IPS-18c (cell line): ENCODE data around the gene MARCHF10.

Source experiments
- H3K4me3 ChIP-seq: 2 replicates; pipeline ENCODE4 v1.7.0; 2013; ENCODE audit warnings: low read depth, mild to moderate bottlenecking, low read length, moderate library complexity; ENCODE audit not compliant: insufficient read depth
- H3K9me3 ChIP-seq: one replicate; pipeline ENCODE4 v1.6.1; 2013; ENCODE audit warnings: mild to moderate bottlenecking, low read length, moderate library complexity; ENCODE audit not compliant: control insufficient read depth, insufficient read depth

Gene MARCHF10

DNA sequence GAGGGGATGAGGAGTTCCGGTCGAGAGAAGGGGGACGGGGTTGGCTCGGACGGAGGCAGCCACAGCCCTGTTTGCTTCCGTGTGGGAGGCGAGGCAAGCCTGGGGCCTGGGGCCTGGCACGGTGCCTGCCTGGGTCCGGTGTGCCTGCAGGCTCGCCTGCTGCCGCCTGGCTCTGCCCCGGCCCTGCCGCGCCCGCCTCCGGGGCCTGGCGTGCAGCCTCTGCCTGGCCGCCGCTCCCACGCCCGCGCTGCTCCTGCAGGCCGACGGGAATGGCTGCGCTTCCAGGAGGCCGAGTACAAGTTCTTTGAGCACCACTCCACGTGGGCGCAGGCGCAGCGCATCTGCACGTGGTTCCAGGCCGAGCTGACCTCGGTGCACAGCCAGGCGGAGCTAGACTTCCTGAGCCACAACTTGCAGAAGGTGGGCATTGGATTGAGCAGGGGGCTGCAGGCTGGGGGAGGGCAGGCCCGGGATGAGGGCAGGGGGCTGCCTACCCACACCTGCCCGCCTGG lies 127.5 kb downstream of the MARCHF10 start:
- Histone ChIP-seq H3K4me3 (no peak overlapping the region), H3K9me3 (no peaks in the 10 kb centered on the region)

DNA sequence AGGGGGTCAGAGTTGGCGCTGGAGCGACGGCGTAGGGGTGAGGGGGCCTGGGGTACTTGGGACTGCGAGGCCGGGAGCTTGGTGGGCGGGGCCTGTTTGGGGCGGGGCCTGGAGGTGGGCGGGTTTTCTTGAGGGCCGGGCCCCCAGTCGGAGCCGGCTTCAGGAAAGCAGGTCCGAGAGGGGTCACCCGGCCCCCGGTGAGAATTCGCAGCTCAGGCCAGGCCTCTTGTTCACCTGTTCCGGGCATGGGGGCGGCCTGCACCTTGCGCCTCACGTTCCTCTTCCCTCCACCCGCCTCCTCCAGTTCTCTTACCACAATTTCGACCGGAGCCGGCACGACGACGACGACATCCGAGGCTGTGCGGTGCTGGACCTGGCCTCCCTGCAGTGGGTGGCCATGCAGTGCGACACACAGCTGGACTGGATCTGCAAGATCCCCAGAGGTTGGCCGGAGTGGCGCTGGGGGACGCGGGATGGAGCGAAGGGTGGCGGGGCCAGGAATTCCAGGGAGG lies 128.2 kb downstream of the MARCHF10 start:
- no peak overlapping the region for H3K4me3 ChIP-seq
- no peaks in the 10 kb centered on the region for H3K9me3 ChIP-seq

DNA sequence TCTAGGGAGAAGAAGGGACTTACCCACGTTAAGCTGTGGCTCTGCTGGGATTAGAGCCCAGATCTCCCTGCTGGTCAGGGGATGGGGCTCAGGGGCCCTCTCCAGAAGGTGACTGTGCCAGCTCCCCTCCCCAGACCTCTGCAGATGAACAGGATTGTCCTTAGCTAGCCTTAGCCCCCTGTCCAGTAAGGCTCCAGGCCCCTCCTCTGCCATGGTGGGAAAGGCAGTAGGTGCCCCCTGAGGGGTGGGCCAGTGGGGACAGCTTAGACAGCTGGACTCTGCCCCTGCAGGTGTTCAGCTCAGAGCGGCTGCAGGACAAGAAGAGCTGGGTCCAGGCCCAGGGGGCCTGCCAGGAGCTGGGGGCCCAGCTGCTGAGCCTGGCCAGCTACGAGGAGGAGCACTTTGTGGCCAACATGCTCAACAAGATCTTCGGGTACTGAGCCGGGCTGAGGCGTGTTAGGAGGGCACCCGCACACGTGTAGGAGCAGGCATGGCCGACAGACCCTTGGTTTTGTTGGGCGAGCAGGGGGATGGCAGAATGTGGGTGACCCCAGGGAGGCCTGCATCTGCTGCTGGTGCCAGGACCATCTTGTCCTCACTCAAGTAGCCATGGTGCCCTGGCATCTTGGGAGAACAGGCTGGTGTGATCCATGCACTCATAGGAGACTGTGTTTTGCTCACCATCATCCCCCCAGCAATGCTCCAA lies 129.7 kb downstream of the MARCHF10 start:
- no peak overlapping the region for H3K4me3 ChIP-seq
- no peaks in the 10 kb centered on the region for H3K9me3 ChIP-seq

DNA sequence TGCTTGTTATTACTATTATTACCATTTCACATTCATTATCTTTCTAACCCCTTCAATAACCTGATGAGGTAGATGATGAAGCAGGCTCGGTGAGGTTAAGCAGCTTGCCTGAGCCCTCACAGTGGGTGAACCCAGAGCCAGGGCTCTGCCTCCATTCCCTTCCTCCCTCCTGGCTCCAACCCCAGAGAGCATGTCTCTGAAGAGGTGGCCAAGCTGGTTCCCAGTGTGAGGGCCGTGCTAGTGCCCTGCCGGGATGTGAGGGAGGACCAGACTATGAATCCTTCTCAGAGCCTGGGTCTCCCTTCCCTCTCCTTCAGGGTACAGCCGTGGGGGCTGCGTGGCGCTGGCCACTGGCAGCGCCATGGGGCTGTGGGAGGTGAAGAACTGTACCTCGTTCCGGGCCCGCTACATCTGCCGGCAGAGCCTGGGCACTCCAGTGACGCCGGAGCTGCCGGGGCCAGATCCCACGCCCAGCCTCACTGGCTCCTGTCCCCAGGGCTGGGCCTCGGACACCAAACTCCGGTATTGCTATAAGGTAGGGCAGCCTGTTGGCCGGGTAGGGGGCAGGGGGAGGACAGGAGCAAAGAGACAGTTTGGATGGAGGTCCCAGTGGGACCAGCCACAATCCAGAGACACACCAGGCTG lies 131.0 kb downstream of the MARCHF10 start:
- H3K4me3 ChIP-seq = no peak overlapping the region
- H3K9me3 ChIP-seq = no peaks in the 10 kb centered on the region

DNA sequence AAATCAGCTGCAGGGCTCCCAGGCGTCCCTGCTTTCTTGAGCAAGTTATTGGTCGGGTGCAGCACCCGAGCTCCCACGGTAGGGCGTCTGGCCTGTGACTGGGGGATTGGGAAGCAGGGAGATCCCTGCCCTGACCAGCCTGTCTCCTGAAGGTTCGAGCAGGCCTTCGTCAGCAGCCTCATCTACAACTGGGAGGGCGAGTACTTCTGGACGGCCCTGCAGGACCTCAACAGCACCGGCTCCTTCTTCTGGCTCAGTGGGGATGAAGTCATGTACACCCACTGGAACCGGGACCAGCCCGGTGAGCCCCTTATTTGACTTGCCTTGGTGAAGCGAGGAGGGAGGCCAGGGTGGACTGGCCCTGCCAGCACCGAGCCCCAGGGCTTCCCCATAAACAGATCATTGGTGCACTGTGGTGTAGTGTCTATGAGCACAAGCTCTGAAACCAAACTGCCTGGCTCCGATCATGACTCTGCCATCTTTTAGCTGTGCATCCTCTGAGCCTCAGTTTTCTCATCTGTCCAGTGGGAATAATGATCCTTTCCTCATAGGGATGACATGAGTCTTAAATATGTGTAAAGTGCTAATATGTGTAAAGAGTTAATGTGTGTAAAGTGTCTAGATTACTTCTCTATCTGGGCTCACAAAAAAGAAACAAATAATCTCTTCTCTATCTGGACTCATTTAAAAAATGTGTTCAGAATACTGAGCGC lies 131.7 kb downstream of the MARCHF10 start:
- Histone ChIP-seq H3K4me3 (no peak overlapping the region), H3K9me3 (no peaks in the 10 kb centered on the region)

DNA sequence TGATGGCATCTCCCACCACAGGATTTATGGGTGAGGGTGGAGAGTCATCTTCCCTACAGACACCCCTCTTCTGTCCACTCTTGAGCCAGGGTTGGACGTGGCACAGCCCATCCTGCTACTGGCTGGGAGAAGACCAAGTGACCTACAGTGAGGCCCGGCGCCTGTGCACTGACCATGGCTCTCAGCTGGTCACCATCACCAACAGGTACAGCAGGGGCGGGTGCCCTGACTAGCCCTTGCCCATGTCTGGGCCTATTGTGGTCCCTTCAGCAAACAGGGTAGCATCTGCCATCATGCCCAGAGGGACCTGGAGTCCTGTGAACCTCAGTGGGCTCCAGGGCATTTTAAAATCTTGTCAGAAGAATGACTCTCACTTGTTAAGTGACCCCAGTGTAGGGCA lies 132.4 kb downstream of the MARCHF10 start:
- Histone ChIP-seq H3K4me3 (no peak overlapping the region), H3K9me3 (no peaks in the 10 kb centered on the region)

DNA sequence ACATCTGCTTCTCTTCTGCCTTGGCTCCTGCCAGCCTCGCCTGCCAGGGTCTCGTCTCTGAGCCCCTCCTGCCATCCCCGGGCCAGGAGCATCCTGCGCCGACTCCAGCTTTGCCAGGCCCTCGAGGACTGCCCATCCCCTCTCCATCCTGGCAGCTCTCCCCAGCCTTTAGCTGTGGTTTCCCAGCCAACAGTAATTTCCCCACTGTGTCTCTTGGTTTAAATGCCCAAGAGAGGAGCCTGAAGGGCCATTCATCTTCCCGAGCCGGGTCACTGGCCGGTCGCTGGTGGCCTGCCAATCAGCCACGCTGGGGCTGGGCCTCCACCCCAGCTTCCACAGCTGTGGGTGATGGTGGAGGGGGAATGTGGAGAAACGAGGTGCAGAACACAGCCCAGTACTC lies 132.9 kb downstream of the MARCHF10 start:
- no peak overlapping the region for H3K4me3 ChIP-seq
- no peaks in the 10 kb centered on the region for H3K9me3 ChIP-seq

DNA sequence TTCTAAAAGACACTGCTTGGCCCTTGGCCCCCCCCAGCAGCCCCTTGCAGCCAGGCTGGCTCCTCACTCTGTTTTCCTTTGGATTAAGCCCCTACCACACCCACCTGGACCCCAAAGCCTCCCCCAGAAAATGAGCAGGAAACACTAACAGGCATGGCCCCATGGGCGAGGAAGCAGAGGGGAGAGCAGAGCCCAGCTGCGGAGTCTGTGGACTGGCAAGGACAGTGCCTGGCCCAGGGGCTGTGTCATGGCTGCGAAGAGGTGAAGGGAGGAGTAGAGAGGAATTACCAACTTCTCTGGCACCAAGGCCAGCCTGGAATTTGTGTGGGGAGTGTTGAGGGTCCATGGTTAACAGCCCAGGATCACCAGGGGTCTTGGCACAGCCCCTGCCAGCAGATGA lies 133.3 kb downstream of the MARCHF10 start:
- Histone ChIP-seq H3K9me3 (no peaks in the 10 kb centered on the region), H3K4me3 (no peak overlapping the region)

DNA sequence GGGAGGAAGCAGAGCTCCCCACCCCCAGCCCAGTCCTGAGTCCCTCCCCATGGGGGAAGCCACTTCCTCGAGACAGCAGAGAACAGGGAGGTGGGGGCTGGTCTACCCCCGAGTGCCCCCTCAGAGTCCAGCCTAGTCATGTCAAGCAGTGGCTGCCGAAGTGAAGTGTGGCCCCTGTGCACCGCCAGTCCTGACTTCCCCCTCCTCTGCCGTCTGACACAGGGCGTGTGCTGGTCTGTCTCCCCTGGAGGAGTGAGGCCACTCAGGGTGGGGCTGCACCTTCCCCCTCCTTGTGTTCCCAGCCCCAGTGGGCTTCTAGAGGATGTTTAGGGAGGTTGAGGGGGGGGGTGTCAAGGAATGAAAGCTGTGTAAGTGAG lies 133.8 kb downstream of the MARCHF10 start:
- Histone ChIP-seq H3K9me3 (no peaks in the 10 kb centered on the region), H3K4me3 (no peak overlapping the region)

DNA sequence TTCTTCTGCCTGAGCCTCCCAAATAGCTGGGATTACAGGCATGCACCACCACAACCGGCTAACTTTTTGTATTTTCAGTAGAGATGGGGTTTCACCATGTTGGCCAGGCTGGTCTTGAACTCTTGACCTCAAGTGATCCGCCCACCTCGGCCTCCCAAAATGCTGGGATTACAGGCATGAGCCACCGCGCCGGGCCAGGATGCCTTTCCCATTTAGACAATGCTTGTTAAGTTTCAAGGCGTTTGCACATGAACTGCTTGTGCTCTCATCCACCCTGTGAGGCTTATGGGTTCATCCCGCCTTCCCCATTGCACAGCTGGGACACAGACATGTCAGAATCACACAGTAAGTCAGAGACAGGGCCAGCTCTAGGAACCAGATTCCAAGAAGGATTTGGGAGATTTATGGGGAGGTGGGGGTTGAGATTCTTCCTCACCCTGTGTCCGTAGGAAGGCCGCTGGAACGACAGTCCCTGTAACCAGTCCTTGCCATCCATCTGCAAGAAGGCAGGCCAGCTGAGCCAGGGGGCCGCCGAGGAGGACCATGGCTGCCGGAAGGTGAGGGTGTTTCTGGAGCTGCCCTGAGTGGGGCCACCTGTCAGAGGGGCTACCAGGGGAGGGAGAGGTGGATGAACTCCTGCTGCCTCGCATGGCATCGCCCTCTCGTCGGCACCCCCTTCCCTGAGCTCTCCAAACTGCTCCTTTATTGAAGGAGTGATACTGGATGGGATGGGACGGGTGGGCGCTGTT lies 134.3 kb downstream of the MARCHF10 start:
- no peak overlapping the region for H3K4me3 ChIP-seq
- no peaks in the 10 kb centered on the region for H3K9me3 ChIP-seq

DNA sequence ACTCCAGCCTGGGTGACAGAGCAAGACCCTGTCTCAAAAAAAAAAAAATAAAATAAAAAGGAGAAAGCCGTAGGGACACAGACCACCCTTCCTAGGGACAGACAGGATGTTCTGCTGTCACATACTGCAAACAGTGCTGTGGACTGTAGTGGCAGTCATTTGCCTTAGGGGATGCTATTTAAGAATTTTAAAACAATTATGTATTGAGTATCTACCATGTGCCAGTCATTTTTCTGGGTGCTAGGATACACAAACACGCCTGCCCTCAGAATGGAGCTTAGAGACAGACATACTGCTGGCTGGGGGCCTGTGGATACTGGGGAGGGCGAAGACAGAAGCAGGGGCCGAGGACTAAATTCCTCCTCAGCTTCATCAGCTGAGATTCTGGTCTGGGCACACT lies 135.2 kb downstream of the MARCHF10 start:
- H3K9me3 ChIP-seq = no peaks in the 10 kb centered on the region
- no peak overlapping the region for H3K4me3 ChIP-seq

DNA sequence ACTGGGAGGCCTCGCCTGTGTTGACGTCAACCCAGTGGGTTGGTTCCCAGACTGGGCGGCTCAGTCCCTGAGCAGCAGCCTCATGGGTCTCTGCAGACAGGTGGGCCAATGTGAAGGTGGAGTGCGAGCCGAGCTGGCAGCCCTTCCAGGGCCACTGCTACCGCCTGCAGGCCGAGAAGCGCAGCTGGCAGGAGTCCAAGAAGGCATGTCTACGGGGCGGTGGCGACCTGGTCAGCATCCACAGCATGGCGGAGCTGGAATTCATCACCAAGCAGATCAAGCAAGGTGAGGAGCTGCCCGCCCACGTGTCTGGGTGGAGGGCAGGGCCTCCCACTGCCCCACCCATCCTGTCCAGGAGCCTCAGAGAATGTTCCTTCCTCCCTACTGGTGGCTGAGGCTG lies 136.6 kb downstream of the MARCHF10 start:
- Histone ChIP-seq H3K9me3 (no peaks in the 10 kb centered on the region), H3K4me3 (no peak overlapping the region)

DNA sequence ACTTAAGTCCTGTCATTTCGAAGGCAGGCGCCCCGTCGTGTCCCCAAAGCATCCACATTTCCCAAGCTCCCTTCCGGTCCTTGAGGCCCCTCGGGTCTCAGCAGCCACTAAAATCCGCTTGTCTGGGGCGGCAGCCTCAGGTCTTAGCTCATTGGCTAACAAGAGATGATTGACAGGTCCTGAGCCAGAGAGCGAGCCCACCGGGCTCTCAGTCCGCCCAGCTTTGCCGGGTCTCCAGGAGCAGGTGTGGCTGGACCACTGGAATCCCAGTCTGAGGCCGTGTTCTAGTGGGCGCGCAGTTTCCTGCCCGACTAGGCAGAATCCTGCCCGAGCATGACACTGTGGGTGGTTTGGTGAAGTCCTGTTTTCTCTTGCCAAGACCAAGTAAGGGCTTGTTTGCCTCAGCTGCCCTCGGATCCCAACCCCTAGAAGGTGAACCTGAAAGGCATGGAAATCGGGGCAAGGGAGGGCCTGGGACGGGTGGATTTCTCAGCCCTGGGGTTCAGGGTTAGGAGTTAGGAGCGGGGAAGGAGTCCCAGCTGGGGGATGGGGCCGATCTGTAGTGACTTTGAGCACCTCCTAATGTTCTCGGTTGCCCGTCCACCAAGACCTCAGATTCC lies 137.8 kb downstream of the MARCHF10 start:
- no peak overlapping the region for H3K4me3 ChIP-seq
- H3K9me3 ChIP-seq = no peaks in the 10 kb centered on the region

DNA sequence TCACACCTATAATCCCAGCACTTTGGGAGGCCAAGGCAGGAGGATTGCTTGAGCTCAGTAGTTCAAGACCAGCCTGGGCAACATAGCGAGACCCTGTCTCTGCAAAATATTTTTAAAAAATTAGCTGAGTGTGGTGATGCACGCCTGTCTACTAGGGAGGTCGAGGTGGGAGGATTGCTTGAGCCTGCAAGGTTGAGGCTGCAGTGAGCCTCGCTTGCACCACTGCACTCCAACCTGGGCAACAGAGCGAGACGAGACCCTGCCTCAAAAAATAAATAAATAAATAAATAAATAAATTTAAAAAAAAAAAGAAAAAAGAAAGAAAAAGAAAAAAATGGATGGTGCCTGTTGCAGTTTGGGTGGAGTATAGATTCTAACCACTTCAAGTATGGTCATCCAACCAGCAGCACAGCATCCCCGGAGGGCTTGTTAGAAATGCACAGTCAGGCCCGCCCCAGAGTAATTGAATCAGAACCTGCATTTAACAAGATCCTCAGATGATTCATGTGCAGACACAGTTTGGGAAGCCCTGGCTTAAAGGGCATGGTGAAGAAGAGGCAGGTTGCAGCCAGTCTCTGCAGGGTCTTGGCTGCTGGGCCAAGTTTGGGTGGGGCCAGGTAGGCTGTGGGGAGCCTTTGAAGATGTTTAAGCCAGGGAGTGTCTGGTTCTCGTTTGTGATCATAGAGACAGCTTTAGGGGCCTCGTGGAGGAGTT lies 139.9 kb downstream of the MARCHF10 start:
- no peaks in the 10 kb centered on the region for H3K9me3 ChIP-seq
- H3K4me3 ChIP-seq = no peak overlapping the region

DNA sequence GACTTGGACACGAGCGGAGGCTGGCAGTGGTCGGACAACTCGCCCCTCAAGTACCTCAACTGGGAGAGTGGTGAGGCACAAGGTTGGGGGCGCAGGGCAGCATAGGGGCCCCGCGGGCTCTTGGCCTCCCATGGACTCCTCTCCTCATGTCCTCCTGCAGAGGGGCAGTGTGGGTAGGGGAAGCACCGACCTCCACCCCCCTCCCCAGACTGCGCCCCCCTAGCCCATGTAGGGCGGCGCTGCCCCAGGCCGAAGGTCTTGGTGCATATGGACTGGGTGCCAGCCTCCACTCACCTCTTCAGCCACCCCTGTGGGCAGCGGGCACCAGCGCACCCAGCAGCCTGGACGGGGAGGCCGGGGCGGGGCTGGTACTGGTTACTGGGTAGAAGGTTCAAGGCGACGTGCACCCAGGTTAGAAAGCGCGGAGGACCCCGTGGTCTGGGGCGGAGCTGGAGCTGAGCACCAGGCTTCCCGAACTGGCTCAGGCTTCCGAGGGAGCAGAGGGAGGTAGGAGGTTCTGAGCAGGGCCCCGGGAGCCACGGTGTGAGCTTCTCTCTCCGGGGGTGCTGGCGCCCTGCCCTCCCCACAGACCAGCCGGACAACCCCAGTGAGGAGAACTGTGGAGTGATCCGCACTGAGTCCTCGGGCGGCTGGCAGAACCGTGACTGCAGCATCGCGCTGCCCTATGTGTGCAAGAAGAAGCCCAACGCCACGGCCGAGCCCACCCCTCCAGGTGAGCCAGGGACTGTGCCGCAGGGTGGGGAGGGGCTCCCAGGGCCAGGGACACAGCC lies 141.1 kb downstream of the MARCHF10 start:
- H3K9me3 ChIP-seq = no peaks in the 10 kb centered on the region
- no peak overlapping the region for H3K4me3 ChIP-seq
